Stimulated activated naive CD8-positive, alpha-beta T cell treated with anti-CD3 and anti-CD28 coated beads, Interleukin-15, amount 100 ng/mL, for 72 hours (primary cell): ENCODE measurements around the gene CSRP2.

ENCODE experiments used
- ATAC-seq: fragments of 150-1000 bp; cut with Tn5 transposase; 2 replicates; pipeline ENCODE4 v1.10.0; 2021; ENCODE audit warnings: mild to moderate bottlenecking, moderate library complexity
- DNase-seq, 2 donors: peaks; one replicate each; pipeline ENCODE4 v3.0.0; 2021 to 2022
- H3K27ac Mint-ChIP-seq, 2 donors: one replicate each; pipeline ENCODE4 v1.8.0; 2022; ENCODE audit warnings: mild to moderate bottlenecking in 2 of 2, mixed read lengths in 2 of 2, moderate library complexity in 2 of 2
- H3K27me3 Mint-ChIP-seq: one replicate; pipeline ENCODE4 v1.8.0; 2022; ENCODE audit warnings: mixed read lengths
- H3K4me1 Mint-ChIP-seq: one replicate; pipeline ENCODE4 v1.8.0; 2022; ENCODE audit warnings: mild to moderate bottlenecking, mixed read lengths
- H3K4me3 Mint-ChIP-seq, 2 donors: one replicate each; pipeline ENCODE4 v1.8.0; 2022; ENCODE audit warnings: mild to moderate bottlenecking in 2 of 2, mixed read lengths in 2 of 2, moderate library complexity in 1 of 2
- H3K9me3 Mint-ChIP-seq, 2 donors: one replicate each; pipeline ENCODE4 v1.8.0; 2022; ENCODE audit warnings: mixed read lengths in 2 of 2

CSRP2 gene

GRCh38 chr12:76855271-76855670 is 23.5 kb downstream of the CSRP2 start:
- Mint-ChIP-seq H3K9me3 (peaks cover 5 to 7% of the 10 kb centered on the region in 2 donors), H3K4me3 (no peak overlapping the region), H3K4me1 (no peaks in the 10 kb centered on the region), H3K27ac (no peak overlapping the region), H3K27me3 (no peaks in the 10 kb centered on the region)
- ATAC-seq, result no peak
- DNase-seq, result no peak

GRCh38 chr12:76852106-76852505 is 26.7 kb downstream of the CSRP2 start:
- H3K9me3 Mint-ChIP-seq, result peaks cover 4 to 5% of the 10 kb centered on the region in 2 donors
- no peaks in the 10 kb centered on the region for H3K27me3 Mint-ChIP-seq
- H3K4me1 Mint-ChIP-seq, result no peaks in the 10 kb centered on the region
- no peak for DNase-seq
- no peak overlapping the region for H3K27ac Mint-ChIP-seq
- no peak for ATAC-seq
- no peak overlapping the region for H3K4me3 Mint-ChIP-seq

GRCh38 chr12:76848132-76848531 is 30.7 kb downstream of the CSRP2 start:
- no peaks in the 10 kb centered on the region for H3K27me3 Mint-ChIP-seq
- H3K4me1 Mint-ChIP-seq, result no peaks in the 10 kb centered on the region
- DNase-seq (no peak), ATAC-seq (no peak)
- H3K27ac Mint-ChIP-seq, result no peak overlapping the region
- no peaks in the 10 kb centered on the region for H3K9me3 Mint-ChIP-seq
- no peak overlapping the region for H3K4me3 Mint-ChIP-seq

- Mint-ChIP-seq H3K4me3 (no peak overlapping the region), H3K27me3 (no peaks in the 10 kb centered on the region), H3K27ac (no peak overlapping the region)
These were observed 31.6 kb downstream of the CSRP2 start for GRCh38 chr12:76847260-76847659.

GRCh38 chr12:76836633-76837032 is 42.2 kb downstream of the CSRP2 start:
- Mint-ChIP-seq H3K4me3 (no peak overlapping the region), H3K27ac (no peak overlapping the region), H3K27me3 (no peaks in the 10 kb centered on the region), H3K4me1 (no peaks in the 10 kb centered on the region), H3K9me3 (no peaks in the 10 kb centered on the region)
- DNase-seq (no peak), ATAC-seq (no peak)

More at GRCh38 chr12:76847260-76847659, 31.6 kb downstream of the CSRP2 start:
- ATAC-seq (no peak), DNase-seq (no peak)
- Mint-ChIP-seq H3K4me1 (no peaks in the 10 kb centered on the region), H3K9me3 (no peaks in the 10 kb centered on the region)

- no peaks in the 10 kb centered on the region for H3K4me1 Mint-ChIP-seq
- no peaks in the 10 kb centered on the region for H3K9me3 Mint-ChIP-seq
- H3K27me3 Mint-ChIP-seq, result no peaks in the 10 kb centered on the region
- DNase-seq (no peak), ATAC-seq (no peak)
- no peak overlapping the region for H3K27ac Mint-ChIP-seq
- H3K4me3 Mint-ChIP-seq, result no peak overlapping the region
These were observed 48.4 kb downstream of the CSRP2 start for GRCh38 chr12:76830436-76830835.

GRCh38 chr12:76820888-76821482 is 57.8 kb downstream of the CSRP2 start:
- ATAC-seq (no peak), DNase-seq (no peak)
- Mint-ChIP-seq H3K9me3 (no peaks in the 10 kb centered on the region), H3K4me3 (no peak overlapping the region), H3K4me1 (no peaks in the 10 kb centered on the region), H3K27ac (no peak overlapping the region), H3K27me3 (no peaks in the 10 kb centered on the region)

GRCh38 chr12:76813972-76814371 is 64.8 kb downstream of the CSRP2 start:
- ATAC-seq, result no peak
- no peak overlapping the region for H3K4me3 Mint-ChIP-seq
- DNase-seq, result no peak
- no peaks in the 10 kb centered on the region for H3K27me3 Mint-ChIP-seq
- no peaks in the 10 kb centered on the region for H3K4me1 Mint-ChIP-seq
- H3K9me3 Mint-ChIP-seq, result no peaks in the 10 kb centered on the region
- no peak overlapping the region for H3K27ac Mint-ChIP-seq

- DNase-seq (no peak), ATAC-seq (no peak)
- H3K4me1 Mint-ChIP-seq, result no peaks in the 10 kb centered on the region
- H3K27ac Mint-ChIP-seq, result no peak overlapping the region
- no peaks in the 10 kb centered on the region for H3K27me3 Mint-ChIP-seq
- no peak overlapping the region for H3K4me3 Mint-ChIP-seq
- no peaks in the 10 kb centered on the region for H3K9me3 Mint-ChIP-seq
These were observed 65.6 kb downstream of the CSRP2 start for GRCh38 chr12:76813265-76813664.

- no peak overlapping the region for H3K4me3 Mint-ChIP-seq
- no peaks in the 10 kb centered on the region for H3K27me3 Mint-ChIP-seq
- H3K9me3 Mint-ChIP-seq, result no peaks in the 10 kb centered on the region
- no peaks in the 10 kb centered on the region for H3K4me1 Mint-ChIP-seq
- ATAC-seq (no peak), DNase-seq (no peak)
- H3K27ac Mint-ChIP-seq, result no peak overlapping the region
These were observed 66.8 kb downstream of the CSRP2 start for GRCh38 chr12:76811976-76812375.

- DNase-seq, result no peak
- Mint-ChIP-seq H3K4me3 (no peak overlapping the region), H3K4me1 (no peaks in the 10 kb centered on the region), H3K27me3 (no peaks in the 10 kb centered on the region), H3K27ac (no peak overlapping the region), H3K9me3 (no peaks in the 10 kb centered on the region)
- no peak for ATAC-seq
These were observed 68.0 kb downstream of the CSRP2 start for GRCh38 chr12:76810671-76811419.
